Parathyroid adenoma (tissue), 2 donors: ENCODE measurements around the gene SRGAP3.

Experiments used
- H2AFZ ChIP-seq: fragments of 300-600 bp; sonication (generic); one replicate; pipeline ENCODE4 v1.7.0; 2017; ENCODE audit warnings: antibody characterized with exemption, mild to moderate bottlenecking
- H3K27ac ChIP-seq: fragments of 300-600 bp; sonication (generic); one replicate; pipeline ENCODE4 v1.7.0; 2017
- H3K27me3 ChIP-seq: fragments of 300-600 bp; sonication (generic); one replicate; pipeline ENCODE4 v1.7.0; 2017; ENCODE audit warnings: low read length; ENCODE audit not compliant: control insufficient read depth, insufficient read depth
- H3K36me3 ChIP-seq: fragments of 300-600 bp; sonication (generic); one replicate; pipeline ENCODE4 v1.7.0; 2017; ENCODE audit warnings: low read length; ENCODE audit not compliant: control insufficient read depth, insufficient read depth
- H3K4me1 ChIP-seq: fragments of 300-600 bp; sonication (generic); one replicate; pipeline ENCODE4 v1.7.0; 2017; ENCODE audit warnings: control low read depth
- H3K4me2 ChIP-seq: fragments of 300-600 bp; sonication (generic); one replicate; pipeline ENCODE4 v1.7.0; 2017; ENCODE audit warnings: low read length
- H3K4me3 ChIP-seq: fragments of 300-600 bp; sonication (generic); one replicate; pipeline ENCODE4 v1.7.0; 2017; ENCODE audit warnings: low read depth, low read length
- H3K79me2 ChIP-seq: fragments of 300-600 bp; sonication (generic); one replicate; pipeline ENCODE4 v1.7.0; 2017; ENCODE audit warnings: control low read depth
- H3K9ac ChIP-seq: fragments of 300-600 bp; sonication (generic); one replicate; pipeline ENCODE4 v1.7.0; 2017; ENCODE audit warnings: mild to moderate bottlenecking
- H3K9me3 ChIP-seq: fragments of 300-600 bp; sonication (generic); one replicate; pipeline ENCODE4 v1.7.0; 2017; ENCODE audit warnings: low read length; ENCODE audit not compliant: control insufficient read depth
- CTCF ChIP-seq: fragments of 300-600 bp; sonication (generic); IDR thresholded peaks from one replicate; pipeline ENCODE4 v1.7.0; 2017; ENCODE audit warnings: antibody characterized with exemption, mild to moderate bottlenecking
- donor health status: primary hyperparathyroidism.

SRGAP3 gene

GRCh38 chr3:9067352-9067975 lies 182.0 kb downstream of the SRGAP3 start:
- Histone ChIP-seq H3K27ac (no peak overlapping the region), H3K4me1 (no peaks in the 10 kb centered on the region), H3K9me3 (no peaks in the 10 kb centered on the region), H3K79me2 (no peaks in the 10 kb centered on the region), H3K36me3 (no peaks in the 10 kb centered on the region), H3K27me3 (no peaks in the 10 kb centered on the region), H3K4me2 (no peak overlapping the region), H2AFZ (no peak overlapping the region), H3K9ac (no peak overlapping the region), H3K4me3 (no peak overlapping the region)
- TF ChIP-seq CTCF = peak; percentile 96

- Histone ChIP-seq H3K9me3 (no peaks in the 10 kb centered on the region), H3K27ac (no peak overlapping the region), H3K27me3 (no peaks in the 10 kb centered on the region), H3K4me2 (no peak overlapping the region), H3K79me2 (no peaks in the 10 kb centered on the region), H2AFZ (no peak overlapping the region), H3K4me1 (no peaks in the 10 kb centered on the region), H3K9ac (no peak overlapping the region), H3K36me3 (no peaks in the 10 kb centered on the region), H3K4me3 (no peak overlapping the region)
- no peak for TF ChIP-seq CTCF
Observed at GRCh38 chr3:9066775-9067174, 182.7 kb downstream of the SRGAP3 start.

GRCh38 chr3:9066141-9066540 lies 183.3 kb downstream of the SRGAP3 start:
- Histone ChIP-seq H3K36me3 (no peaks in the 10 kb centered on the region), H3K4me3 (no peak overlapping the region)

GRCh38 chr3:9064850-9065249 lies 184.6 kb downstream of the SRGAP3 start:
- Histone ChIP-seq H3K9ac (no peak overlapping the region), H3K4me1 (no peaks in the 10 kb centered on the region), H3K9me3 (no peaks in the 10 kb centered on the region), H3K79me2 (no peaks in the 10 kb centered on the region), H3K4me2 (no peak overlapping the region), H3K27me3 (no peaks in the 10 kb centered on the region), H2AFZ (no peak overlapping the region), H3K36me3 (no peaks in the 10 kb centered on the region), H3K4me3 (no peak overlapping the region), H3K27ac (no peak overlapping the region)
- TF ChIP-seq CTCF = no peak

More at GRCh38 chr3:9066141-9066540, 183.3 kb downstream of the SRGAP3 start:
- no peak overlapping the region for H3K9ac ChIP-seq
- no peaks in the 10 kb centered on the region for H3K27me3 ChIP-seq
- no peak overlapping the region for H3K27ac ChIP-seq
- no peak overlapping the region for H2AFZ ChIP-seq
- no peaks in the 10 kb centered on the region for H3K79me2 ChIP-seq
- no peaks in the 10 kb centered on the region for H3K4me1 ChIP-seq
- H3K9me3 ChIP-seq = no peaks in the 10 kb centered on the region
- no peak overlapping the region for H3K4me2 ChIP-seq
- TF ChIP-seq CTCF = no peak

GRCh38 chr3:9064251-9064650 lies 185.2 kb downstream of the SRGAP3 start:
- H3K4me3 ChIP-seq = no peak overlapping the region
- no peak overlapping the region for H2AFZ ChIP-seq
- no peaks in the 10 kb centered on the region for H3K4me1 ChIP-seq
- H3K9me3 ChIP-seq = no peaks in the 10 kb centered on the region
- H3K27ac ChIP-seq = no peak overlapping the region
- H3K36me3 ChIP-seq = no peaks in the 10 kb centered on the region
- H3K79me2 ChIP-seq = no peaks in the 10 kb centered on the region
- no peak overlapping the region for H3K9ac ChIP-seq
- no peak for TF ChIP-seq CTCF
- no peaks in the 10 kb centered on the region for H3K27me3 ChIP-seq
- H3K4me2 ChIP-seq = no peak overlapping the region
